Endothelial cell of umbilical vein (primary cell): ENCODE measurements around the gene RPS27L. TPM values are rescaled to one million over a fixed set of nuclear protein-coding genes. Genes with fewer than 3 reads are reported as not detected.

ENCODE experiments used
- BruUV-seq: library from RNA; stranded (reverse); fragments of 400-500 nt; replicated peaks from 2 replicates; lab custom pipeline; 2021; lab: Mats Ljungman, UMichigan
- CTCF ChIA-PET: fragments of 300-600, 350-600 bp; sonication (Branson Sonifier 250); formaldehyde crosslinking; loops from one replicate; lab custom pipeline; 2021; ENCODE audit warnings: antibody characterized with exemption, inconsistent platforms; lab: Charles Lee
- POLR2A ChIA-PET: fragments of 300-600, 350-600 bp; sonication (Branson Sonifier 250); formaldehyde crosslinking; loops from one replicate; lab custom pipeline; 2021; ENCODE audit warnings: antibody characterized with exemption, inconsistent platforms; lab: Charles Lee
- DNase-seq: peaks from one replicate; pipeline ENCODE4 v3.0.0-alpha.2; 2011; ENCODE audit warnings: low read depth, low spot score
- FAIRE-seq: peaks from 2 replicates; lab custom pipeline; 2011; peaks lifted over from hg19 to GRCh38; lab: Jason Lieb, UNC
- H2AFZ ChIP-seq: 2 replicates; pipeline ENCODE4 v1.6.0; 2012; ENCODE audit warnings: low read depth, low read length, control low read depth, inconsistent platforms
- H3K27ac ChIP-seq: 2 replicates; pipeline ENCODE4 v1.5.1; 2011; ENCODE audit warnings: low read depth, mild to moderate bottlenecking, control low read depth, low read length, moderate library complexity; ENCODE audit not compliant: insufficient read depth
- H3K27me3 ChIP-seq, 2 experiments: 2 replicates each; pipeline versions ENCODE4 v1.6.0 to v1.6.1; 2011; ENCODE audit warnings: low read length in 2 of 2, mixed read lengths in 1 of 2; ENCODE audit not compliant: control insufficient read depth in 2 of 2, insufficient read depth in 2 of 2
- H3K36me3 ChIP-seq, 2 experiments: 2 replicates in 1 of 2; 3 replicates in 1 of 2; pipeline ENCODE4 v1.5.1; 2011; ENCODE audit warnings: low read length in 2 of 2, mild to moderate bottlenecking in 1 of 2, moderate library complexity in 1 of 2; ENCODE audit not compliant: control insufficient read depth in 2 of 2, insufficient read depth in 2 of 2; ENCODE audit errors: extremely low read depth in 1 of 2
- H3K4me1 ChIP-seq: 3 replicates; pipeline ENCODE4 v1.5.1; 2011; ENCODE audit warnings: mild to moderate bottlenecking, low read length; ENCODE audit not compliant: control insufficient read depth, insufficient read depth; ENCODE audit errors: extremely low read depth
- H3K4me2 ChIP-seq: 2 replicates; pipeline ENCODE4 v1.6.1; 2011; ENCODE audit warnings: low read length, control low read depth, mixed read lengths; ENCODE audit not compliant: insufficient read depth
- H3K4me3 ChIP-seq, 3 experiments: fragments of 200-600 bp in 1 of 3; sonication (generic), shearing (Covaris generic) in 1 of 3; replicated peaks in 1 of 3; 2 replicates each; pipeline ENCODE4 v1.5.1; 2011 to 2016; ENCODE audit warnings: control low read depth in 3 of 3, low read length in 3 of 3, mild to moderate bottlenecking in 2 of 3, inconsistent platforms in 1 of 3, low read depth in 1 of 3, moderate library complexity in 1 of 3; ENCODE audit not compliant: insufficient read depth in 1 of 3
- H3K79me2 ChIP-seq: 2 replicates; pipeline ENCODE4 v1.6.0; 2012; ENCODE audit warnings: low read length, inconsistent platforms; ENCODE audit not compliant: control insufficient read depth, insufficient read depth
- H3K9ac ChIP-seq: replicated peaks from 2 replicates; pipeline ENCODE3; 2011; ENCODE audit warnings: low read length, control low read depth; ENCODE audit not compliant: insufficient read depth; ENCODE audit errors: extremely low read depth
- H3K9me1 ChIP-seq: replicated peaks from 3 replicates; pipeline ENCODE4 v1.6.0; 2011; ENCODE audit warnings: mild to moderate bottlenecking, low read length; ENCODE audit not compliant: control insufficient read depth, insufficient read depth; ENCODE audit errors: extremely low read depth
- H3K9me3 ChIP-seq: replicated peaks from 2 replicates; pipeline ENCODE4 v1.5.1; 2012; ENCODE audit warnings: low read length, inconsistent platforms; ENCODE audit not compliant: control insufficient read depth, insufficient read depth
- H4K20me1 ChIP-seq: replicated peaks from 2 replicates; pipeline ENCODE3; 2011; ENCODE audit warnings: mild to moderate bottlenecking, low read length; ENCODE audit not compliant: control insufficient read depth, insufficient read depth; ENCODE audit errors: extremely low read depth
- EZH2 ChIP-seq: IDR thresholded peaks from 2 replicates; pipeline ENCODE4 v1.6.1; 2012; ENCODE audit warnings: borderline replicate concordance, low read depth, mild to moderate bottlenecking, moderate library complexity, low read length, inconsistent platforms; ENCODE audit not compliant: severe bottlenecking
- FOS ChIP-seq: IDR thresholded peaks from 2 replicates; pipeline ENCODE4 v1.6.1; 2011; ENCODE audit warnings: mild to moderate bottlenecking, low read length, moderate library complexity, borderline replicate concordance; ENCODE audit not compliant: insufficient read depth
- GATA2 ChIP-seq: IDR thresholded peaks from 2 replicates; pipeline ENCODE4 v1.7.0; 2011; ENCODE audit warnings: low read depth, mild to moderate bottlenecking, moderate library complexity, mixed read lengths, low read length; ENCODE audit not compliant: insufficient read length, insufficient read depth
- JUN ChIP-seq: IDR thresholded peaks from 2 replicates; pipeline ENCODE4 v1.6.1; 2011; ENCODE audit warnings: borderline replicate concordance, low read depth; ENCODE audit not compliant: insufficient read length, insufficient read depth
- MYC ChIP-seq: IDR thresholded peaks from one replicate; pipeline ENCODE4 v1.6.1; 2011; ENCODE audit warnings: mild to moderate bottlenecking, low read depth, low read length
- POLR2A ChIP-seq: IDR thresholded peaks from 2 replicates; pipeline ENCODE4 v1.6.1; 2012; ENCODE audit warnings: low read depth, mild to moderate bottlenecking, control low read depth, low read length
- POLR2AphosphoS5 ChIP-seq: IDR thresholded peaks from 2 replicates; pipeline ENCODE4 v1.6.1; 2012; ENCODE audit warnings: low read depth, mild to moderate bottlenecking, control low read depth, low read length, moderate library complexity; ENCODE audit not compliant: insufficient read depth
- dilution Hi-C: fragments of 300-500 bp; cut with MboI; formaldehyde crosslinking; loops from one replicate; pipeline ENCODE4 v1.15.0; 2019; ENCODE audit warnings: low sequenced_read_pairs; ENCODE audit not compliant: extremely low pct_ligation_motif_present
- intact Hi-C: fragments of 100-400 bp; cut with micrococcal nuclease; formaldehyde crosslinking; loops from one replicate; pipeline ENCODE4 v1.10.0; 2022
- polyA plus RNA-seq, 4 experiments: library from polyadenylated mRNA; depleted of rRNA in 3 of 4; stranded (reverse) in 3 of 4; unstranded in 1 of 4; fragments of >200 nt; gene quantifications; 2 replicates each; pipeline versions ENCODE4 v1.2.1 to v1.2.3, GENCODE V29; 2011 to 2012; ENCODE audit warnings: missing spikeins in 1 of 4
- total RNA-seq: library from RNA; stranded (reverse); gene quantifications from 2 replicates; pipeline ENCODE4 v1.2.3, GENCODE V29; 2021
- TF ChIP-seq, protein P1 (sequence below), 2 donors: IDR thresholded peaks; 1 replicate in 1 of 2; 2 replicates in 1 of 2; pipeline ENCODE4 v1.5.1; 2011; ENCODE audit warnings: low read length in 2 of 2, mild to moderate bottlenecking in 2 of 2, moderate library complexity in 2 of 2, control low read depth in 1 of 2, inconsistent platforms in 1 of 2, low read depth in 1 of 2; ENCODE audit not compliant: insufficient read depth in 1 of 2; ENCODE audit errors: extremely low read depth in 1 of 2
- TF ChIP-seq, protein P2 (sequence below): IDR thresholded peaks from 2 replicates; pipeline ENCODE4 v1.6.1; 2011; ENCODE audit not compliant: insufficient read depth, insufficient read length

Gene RPS27L
- total and polyA plus RNA-seq, 2 donors (not counting 3 experiments of a cell fraction or from before 2014, with no cell fraction given), result 163 to 345 TPM

DNA sequence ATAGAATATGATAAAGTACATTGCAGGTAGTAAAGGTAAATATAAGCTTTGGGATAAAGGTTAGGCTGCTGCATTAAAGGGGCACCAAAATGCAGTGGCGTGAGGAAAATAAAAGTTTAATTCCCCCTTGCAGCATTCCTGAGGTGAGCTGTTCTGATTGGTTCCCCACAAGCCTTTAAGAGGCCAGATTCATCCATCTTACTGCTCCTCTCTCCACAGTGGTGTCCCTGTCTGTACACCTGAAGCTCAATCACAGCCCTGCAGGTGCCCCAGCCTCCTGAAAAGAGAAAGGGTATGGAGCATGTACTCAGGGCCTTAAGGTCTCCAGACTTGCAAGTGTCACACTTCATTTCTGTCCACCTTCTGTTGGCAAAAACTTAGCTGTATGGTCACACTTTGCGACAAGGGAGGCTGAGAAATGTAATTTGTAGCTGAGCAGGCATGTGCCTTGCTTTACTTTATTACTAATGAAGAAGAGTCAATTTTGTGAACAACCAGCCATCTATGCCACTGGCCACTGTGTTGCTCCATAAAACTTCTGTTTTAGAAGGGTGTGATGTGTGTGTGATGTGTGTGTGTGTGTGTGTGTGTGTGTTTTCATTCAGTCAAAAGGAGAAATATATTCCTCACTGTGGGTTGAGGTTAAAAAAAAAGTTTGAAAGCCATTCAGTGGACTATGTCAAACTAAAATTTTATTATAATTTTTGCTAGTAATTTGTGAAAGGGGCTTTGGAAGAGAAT lies 22.9 kb downstream of the RPS27L start:
- Histone ChIP-seq H3K27me3 (no peaks in the 10 kb centered on the region), H3K9me1 (no peaks in the 10 kb centered on the region), H3K4me3 (no peak overlapping the region), H3K79me2 (no peaks in the 10 kb centered on the region), H3K4me2 (peak overlapping the region; percentile 42), H2AFZ (no peak overlapping the region), H3K9me3 (no peaks in the 10 kb centered on the region), H3K9ac (peak overlapping the region; percentile 62), H3K4me1 (peaks cover 36% of the 10 kb centered on the region), H3K36me3 (peaks cover 0 to 4% of the 10 kb centered on the region in 2 experiments), H4K20me1 (no peaks in the 10 kb centered on the region), H3K27ac (peak overlapping the region; percentile 96)
- dilution Hi-C loops (no loop called here), intact Hi-C loops (loop anchor here (2.0 kb wide), 1 partner anchor 238 kb away; no protein-coding TSS in a partner anchor)
- peak; percentile 41 for DNase-seq
- FAIRE-seq, result no peak
- ChIA-PET CTCF (interaction anchor here (1.3 to 2.0 kb wide), 4 partner anchors 10 to 86 kb away, joined by 3 to 11 read pairs (median 6); partner anchors contain the start of gene RPS27L), POLR2A (interaction anchor here (0.6 kb wide), 1 partner anchor 826 kb away, joined by 6 read pairs; no protein-coding TSS in a partner anchor)
- no TSS peak for BruUV-seq
- TF ChIP-seq EZH2 (no peak), JUN (no peak), GATA2 (no peak), MYC (no peak), POLR2A (no peak), POLR2AphosphoS5 (no peak), FOS (no peak)
- TF ChIP-seq, protein P1, sequence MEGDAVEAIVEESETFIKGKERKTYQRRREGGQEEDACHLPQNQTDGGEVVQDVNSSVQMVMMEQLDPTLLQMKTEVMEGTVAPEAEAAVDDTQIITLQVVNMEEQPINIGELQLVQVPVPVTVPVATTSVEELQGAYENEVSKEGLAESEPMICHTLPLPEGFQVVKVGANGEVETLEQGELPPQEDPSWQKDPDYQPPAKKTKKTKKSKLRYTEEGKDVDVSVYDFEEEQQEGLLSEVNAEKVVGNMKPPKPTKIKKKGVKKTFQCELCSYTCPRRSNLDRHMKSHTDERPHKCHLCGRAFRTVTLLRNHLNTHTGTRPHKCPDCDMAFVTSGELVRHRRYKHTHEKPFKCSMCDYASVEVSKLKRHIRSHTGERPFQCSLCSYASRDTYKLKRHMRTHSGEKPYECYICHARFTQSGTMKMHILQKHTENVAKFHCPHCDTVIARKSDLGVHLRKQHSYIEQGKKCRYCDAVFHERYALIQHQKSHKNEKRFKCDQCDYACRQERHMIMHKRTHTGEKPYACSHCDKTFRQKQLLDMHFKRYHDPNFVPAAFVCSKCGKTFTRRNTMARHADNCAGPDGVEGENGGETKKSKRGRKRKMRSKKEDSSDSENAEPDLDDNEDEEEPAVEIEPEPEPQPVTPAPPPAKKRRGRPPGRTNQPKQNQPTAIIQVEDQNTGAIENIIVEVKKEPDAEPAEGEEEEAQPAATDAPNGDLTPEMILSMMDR (IDR thresholded peaks at IDR 0.05; ENCODE audit: extremely low read depth in 1 of 2, insufficient read depth in 1 of 2, low read depth in 1 of 2, low read length in 2 of 2), result no peak
- TF ChIP-seq, protein P2, sequence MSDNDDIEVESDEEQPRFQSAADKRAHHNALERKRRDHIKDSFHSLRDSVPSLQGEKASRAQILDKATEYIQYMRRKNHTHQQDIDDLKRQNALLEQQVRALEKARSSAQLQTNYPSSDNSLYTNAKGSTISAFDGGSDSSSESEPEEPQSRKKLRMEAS, result no peak
